Activated naive CD4-positive, alpha-beta T cell treated with anti-CD3 and anti-CD28 coated beads, Interleukin-2, amount 50 U/mL, for 72 hours (primary cell): ENCODE results near the gene GPR15LG. TPM values are rescaled to one million over a fixed set of nuclear protein-coding genes. Genes with fewer than 3 reads are reported as not detected.
A peak's percentile ranks its signal among the peaks of the same experiment; 100 is the strongest.

ENCODE experiments used
- ATAC-seq, 2 donors: fragments of 150-1000 bp; cut with Tn5 transposase; 2 replicates each; pipeline ENCODE4 v1.10.0; 2021; ENCODE audit warnings: mild to moderate bottlenecking in 2 of 2, moderate library complexity in 2 of 2
- DNase-seq, 2 donors: peaks; one replicate each; pipeline ENCODE4 v3.0.0; 2021 to 2022; ENCODE audit warnings: low spot score in 2 of 2
- H3K27ac Mint-ChIP-seq, 2 donors: one replicate each; pipeline ENCODE4 v1.8.0; 2022; ENCODE audit warnings: mild to moderate bottlenecking in 2 of 2, mixed read lengths in 2 of 2
- H3K36me3 Mint-ChIP-seq, 2 donors: one replicate each; pipeline ENCODE4 v1.8.0; 2022; ENCODE audit warnings: mixed read lengths in 2 of 2
- H3K9me3 Mint-ChIP-seq, 2 donors: one replicate each; pipeline ENCODE4 v1.8.0; 2022; ENCODE audit warnings: mixed read lengths in 2 of 2
- total RNA-seq, 2 donors: library from RNA; stranded (reverse); gene quantifications; one replicate each; pipeline ENCODE4 v1.2.3, GENCODE V29; 2022

Gene GPR15LG
- total RNA-seq, 2 donors from 2014 or later: not detected

- Mint-ChIP-seq H3K9me3 (no peaks in the 10 kb centered on the region), H3K27ac (no peak overlapping the region), H3K36me3 (no peaks in the 10 kb centered on the region)
- DNase-seq (no peak), ATAC-seq (no peak)
Measured at GRCh38 chr10:84198206-84198915, 24.8 kb downstream of the GPR15LG start.

GRCh38 chr10:84200537-84201243, 27.1 kb downstream of the GPR15LG start:
- Mint-ChIP-seq H3K9me3 (no peaks in the 10 kb centered on the region), H3K27ac (peak overlapping the region in 1 of 2 donors; percentile 1)

GRCh38 chr10:84201244-84201606, 27.6 kb downstream of the GPR15LG start:
- no peak for ATAC-seq
- no peaks in the 10 kb centered on the region for H3K9me3 Mint-ChIP-seq
- no peaks in the 10 kb centered on the region for H3K36me3 Mint-ChIP-seq
- DNase-seq: no peak
- H3K27ac Mint-ChIP-seq: no peak overlapping the region

More at GRCh38 chr10:84200537-84201243, 27.1 kb downstream of the GPR15LG start:
- ATAC-seq (no peak), DNase-seq (no peak)
- no peaks in the 10 kb centered on the region for H3K36me3 Mint-ChIP-seq

GRCh38 chr10:84201682-84202081, 28.1 kb downstream of the GPR15LG start:
- Mint-ChIP-seq H3K36me3 (no peaks in the 10 kb centered on the region), H3K9me3 (no peaks in the 10 kb centered on the region), H3K27ac (no peak overlapping the region)
- ATAC-seq (no peak), DNase-seq (no peak)

- H3K36me3 Mint-ChIP-seq: no peaks in the 10 kb centered on the region
- DNase-seq: no peak
- no peak overlapping the region for H3K27ac Mint-ChIP-seq
- no peaks in the 10 kb centered on the region for H3K9me3 Mint-ChIP-seq
- ATAC-seq: no peak
Measured at GRCh38 chr10:84202349-84202748, 28.7 kb downstream of the GPR15LG start.

GRCh38 chr10:84204122-84204521, 30.5 kb downstream of the GPR15LG start:
- ATAC-seq (peak in 1 of 2 donors; percentile 37), DNase-seq (no peak)
- Mint-ChIP-seq H3K36me3 (no peaks in the 10 kb centered on the region), H3K9me3 (no peaks in the 10 kb centered on the region), H3K27ac (no peak overlapping the region)

GRCh38 chr10:84204610-84205009, 31.0 kb downstream of the GPR15LG start:
- no peak for DNase-seq
- no peak for ATAC-seq
- H3K27ac Mint-ChIP-seq: no peak overlapping the region
- no peaks in the 10 kb centered on the region for H3K36me3 Mint-ChIP-seq
- no peaks in the 10 kb centered on the region for H3K9me3 Mint-ChIP-seq

DNA sequence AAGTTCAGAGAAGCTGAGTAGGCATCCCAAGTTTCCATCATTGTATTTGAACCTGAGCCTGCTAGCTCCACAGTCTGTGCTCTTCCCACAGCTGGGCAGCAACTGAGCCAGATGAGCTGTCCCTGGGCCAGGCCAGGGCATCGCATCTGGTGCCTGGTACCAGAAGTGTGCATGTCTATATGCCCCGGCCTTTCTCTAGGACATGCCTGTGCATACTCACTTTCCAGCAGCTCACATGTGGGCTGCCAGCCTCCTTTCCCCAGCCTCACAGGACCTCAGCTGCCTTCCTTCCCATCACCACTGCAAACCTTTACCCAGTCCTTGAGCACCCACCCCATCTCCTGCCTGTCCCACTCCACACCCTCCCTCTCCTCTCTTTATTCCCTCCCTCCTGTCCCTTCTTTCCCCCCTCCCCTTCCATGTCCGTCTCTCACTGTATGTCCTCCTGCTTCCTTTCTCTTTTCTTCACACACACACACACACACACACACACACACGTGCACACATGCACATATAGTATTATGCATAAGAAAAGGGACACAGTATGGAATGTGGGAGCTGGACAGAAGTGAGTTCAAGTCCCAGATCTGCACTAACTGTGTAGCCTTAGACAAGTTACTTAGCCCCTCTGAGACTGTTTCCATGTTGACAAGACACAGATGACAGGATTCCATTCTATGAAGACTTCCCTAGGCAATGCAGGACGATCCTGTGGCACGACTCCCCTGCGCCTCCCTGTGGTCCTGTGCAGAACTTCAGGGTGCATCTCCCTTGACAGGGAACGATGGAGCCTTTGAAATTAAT, 31.6 kb downstream of the GPR15LG start:
- H3K9me3 Mint-ChIP-seq: no peaks in the 10 kb centered on the region
- no peaks in the 10 kb centered on the region for H3K36me3 Mint-ChIP-seq
- ATAC-seq (peak; percentile 74 to 83), DNase-seq (peak in 1 of 2 donors; percentile 76)
- H3K27ac Mint-ChIP-seq: no peak overlapping the region

GRCh38 chr10:84205853-84206525, 32.4 kb downstream of the GPR15LG start:
- Mint-ChIP-seq H3K36me3 (no peaks in the 10 kb centered on the region), H3K27ac (no peak overlapping the region), H3K9me3 (no peaks in the 10 kb centered on the region)
- ATAC-seq (no peak), DNase-seq (no peak)

GRCh38 chr10:84208023-84208422, 34.4 kb downstream of the GPR15LG start:
- Mint-ChIP-seq H3K9me3 (no peaks in the 10 kb centered on the region), H3K27ac (no peak overlapping the region), H3K36me3 (no peaks in the 10 kb centered on the region)
- ATAC-seq (no peak), DNase-seq (no peak)

DNA sequence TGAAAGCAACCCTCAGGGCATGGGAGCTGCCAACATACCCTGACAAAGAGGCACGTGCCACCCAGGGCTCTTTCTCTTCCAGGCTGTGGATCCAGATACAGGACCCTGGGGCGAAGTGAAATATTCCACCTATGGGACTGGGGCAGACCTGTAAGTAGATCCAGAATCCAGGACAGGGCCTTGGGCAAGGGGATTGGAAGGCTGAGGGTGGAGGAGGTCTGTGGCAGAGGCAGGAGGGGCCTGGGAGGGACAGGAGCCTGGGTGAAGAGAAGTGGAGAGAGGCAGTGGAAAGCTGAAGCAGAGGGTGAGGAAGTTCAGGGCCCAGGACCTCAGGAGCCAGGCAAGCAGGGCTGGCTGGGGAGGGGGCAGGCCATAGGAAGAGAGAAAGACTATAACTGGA, 38.0 kb downstream of the GPR15LG start:
- H3K36me3 Mint-ChIP-seq: no peaks in the 10 kb centered on the region
- no peak for ATAC-seq
- no peak overlapping the region for H3K27ac Mint-ChIP-seq
- DNase-seq: no peak
- H3K9me3 Mint-ChIP-seq: no peaks in the 10 kb centered on the region

DNA sequence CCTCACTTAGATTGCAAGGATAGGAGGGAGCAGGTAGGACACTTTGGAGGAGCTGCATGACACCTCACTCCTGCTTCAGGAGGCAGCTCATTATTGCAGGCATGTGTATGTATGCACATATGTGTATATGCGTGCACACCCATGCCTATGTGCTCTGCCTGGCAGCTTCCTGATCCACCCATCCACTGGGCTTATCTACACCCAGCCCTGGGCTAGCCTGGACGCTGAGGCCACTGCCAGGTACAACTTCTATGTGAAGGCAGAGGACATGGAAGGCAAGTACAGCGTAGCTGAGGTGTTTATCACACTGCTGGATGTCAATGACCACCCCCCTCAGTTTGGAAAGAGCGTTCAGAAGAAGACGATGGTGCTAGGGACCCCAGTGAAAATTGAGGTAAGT, 38.4 kb downstream of the GPR15LG start:
- ATAC-seq: no peak

DNA sequence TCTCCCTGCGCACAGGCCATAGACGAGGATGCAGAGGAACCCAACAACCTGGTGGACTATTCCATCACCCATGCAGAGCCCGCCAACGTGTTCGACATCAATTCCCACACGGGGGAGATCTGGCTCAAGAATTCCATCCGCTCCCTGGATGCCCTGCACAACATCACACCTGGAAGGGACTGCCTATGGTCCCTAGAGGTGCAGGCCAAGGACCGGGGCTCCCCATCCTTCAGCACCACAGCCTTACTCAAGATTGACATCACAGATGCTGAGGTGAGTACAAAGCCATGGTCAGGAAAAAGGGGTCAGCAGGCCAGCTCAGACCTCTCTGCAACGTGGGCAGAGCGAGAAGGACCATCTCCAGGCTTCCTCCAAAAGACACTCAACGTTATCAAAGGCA, 39.5 kb downstream of the GPR15LG start:
- Mint-ChIP-seq H3K9me3 (no peaks in the 10 kb centered on the region), H3K27ac (no peak overlapping the region), H3K36me3 (no peaks in the 10 kb centered on the region)
- ATAC-seq (no peak), DNase-seq (no peak)

More for the DNA sequence above, 38.4 kb downstream of the GPR15LG start:
- Mint-ChIP-seq H3K36me3 (no peaks in the 10 kb centered on the region), H3K27ac (no peak overlapping the region), H3K9me3 (no peaks in the 10 kb centered on the region)
- no peak for DNase-seq

- no peak for DNase-seq
- Mint-ChIP-seq H3K9me3 (peaks cover under 1% of the 10 kb centered on the region in 2 donors), H3K36me3 (peaks cover 0 to 1% of the 10 kb centered on the region in 2 donors), H3K27ac (peak overlapping the region in 1 of 2 donors; percentile 44)
- peak in 1 of 2 donors; percentile 33 for ATAC-seq
Measured at GRCh38 chr10:84214046-84214572, 40.5 kb downstream of the GPR15LG start.

- peaks cover 5 to 6% of the 10 kb centered on the region in 2 donors for H3K36me3 Mint-ChIP-seq
- ATAC-seq (peak; percentile 80 to 83), DNase-seq (peak in 1 of 2 donors; percentile 64)
- H3K9me3 Mint-ChIP-seq: peaks cover 6% of the 10 kb centered on the region in 2 donors
- H3K27ac Mint-ChIP-seq: no peak overlapping the region
Measured at GRCh38 chr10:84214612-84215235, 41.1 kb downstream of the GPR15LG start.

DNA sequence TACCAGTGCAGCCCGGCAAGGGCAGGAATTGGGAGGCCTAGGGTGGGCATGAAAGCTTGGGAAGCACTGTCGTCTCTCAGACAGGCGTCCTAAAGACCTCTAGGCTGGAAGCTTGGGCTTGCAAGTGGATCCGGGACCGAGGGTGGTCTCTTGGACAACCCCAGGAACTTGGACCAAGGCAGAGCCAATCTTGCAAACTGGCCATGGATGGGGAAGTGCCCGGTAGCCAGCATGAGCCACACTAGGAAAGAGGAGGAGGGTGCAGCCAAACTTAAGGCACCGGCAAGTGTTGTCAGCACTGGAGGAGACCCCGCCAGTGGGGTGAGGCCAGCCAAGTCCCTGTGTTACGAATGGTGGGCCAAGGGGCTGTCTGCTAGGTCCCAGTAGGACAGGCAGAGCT, 43.2 kb downstream of the GPR15LG start:
- DNase-seq (no peak), ATAC-seq (no peak)
- Mint-ChIP-seq H3K9me3 (peaks cover 6% of the 10 kb centered on the region in 2 donors), H3K27ac (no peak overlapping the region), H3K36me3 (peaks cover 5 to 6% of the 10 kb centered on the region in 2 donors)
